HG03108 (cell line): ENCODE data around the gene POLR3GL.

Experiments used
- ATAC-seq: cut with Tn5 transposase; IDR thresholded peaks from one replicate; pipeline ENCODE4 v1.9.1; 2021; ENCODE audit warnings: moderate library complexity; ENCODE audit not compliant: unreplicated experiment

Gene POLR3GL

DNA sequence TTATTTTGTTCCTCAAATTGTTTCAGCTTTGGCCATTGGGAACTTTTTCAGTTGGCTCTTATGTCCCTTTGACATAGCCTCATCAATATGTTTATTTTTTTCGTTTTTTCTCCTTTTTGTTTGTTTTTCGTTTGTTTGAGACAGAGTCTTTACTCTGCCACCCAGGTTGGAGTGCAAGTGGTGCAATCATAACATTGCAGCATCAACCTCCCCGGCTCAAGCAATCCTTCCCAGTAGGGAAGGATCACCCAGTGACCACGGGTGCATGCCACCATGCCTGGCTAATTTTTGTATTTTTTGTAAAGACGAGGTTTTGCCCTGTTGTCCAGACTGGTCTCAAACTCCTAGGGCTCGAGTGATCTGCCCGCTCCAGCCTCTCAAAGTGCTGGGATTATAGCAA lies 8.1 kb downstream of the POLR3GL start:
- no peak for ATAC-seq

DNA sequence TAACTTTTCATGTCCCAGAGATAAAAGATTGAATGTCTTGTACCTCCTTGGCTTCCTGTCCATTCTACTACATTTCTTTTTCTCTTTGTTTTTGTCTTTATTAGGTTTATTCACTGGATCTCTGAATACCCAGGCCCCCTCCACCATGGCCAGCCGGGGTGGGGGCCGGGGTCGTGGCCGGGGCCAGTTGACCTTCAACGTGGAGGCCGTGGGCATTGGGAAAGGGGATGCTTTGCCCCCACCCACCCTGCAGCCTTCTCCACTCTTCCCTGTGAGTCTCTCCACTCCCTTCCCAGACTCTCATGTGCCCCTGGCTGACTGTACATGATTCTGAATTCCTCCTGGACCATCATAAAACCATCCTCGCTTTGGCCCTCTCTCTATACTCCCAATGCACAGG lies 10.2 kb downstream of the POLR3GL start:
- no peak for ATAC-seq

DNA sequence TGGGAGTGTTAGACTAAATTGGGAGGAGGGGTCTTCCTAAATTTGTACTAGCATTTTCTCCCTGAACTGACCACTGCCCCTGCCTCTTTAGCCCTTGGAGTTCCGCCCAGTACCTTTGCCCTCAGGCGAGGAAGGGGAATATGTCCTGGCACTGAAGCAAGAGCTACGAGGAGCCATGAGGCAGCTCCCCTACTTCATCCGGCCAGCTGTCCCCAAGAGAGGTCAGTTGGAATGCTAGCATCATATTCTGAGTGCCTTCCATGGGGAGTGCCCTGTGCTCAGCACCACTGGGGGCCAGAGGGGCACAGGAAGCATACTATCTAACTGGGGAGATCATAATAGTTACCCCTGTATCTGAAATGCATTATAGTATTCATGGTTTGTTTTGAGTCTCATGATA lies 10.7 kb downstream of the POLR3GL start:
- ATAC-seq, result no peak

DNA sequence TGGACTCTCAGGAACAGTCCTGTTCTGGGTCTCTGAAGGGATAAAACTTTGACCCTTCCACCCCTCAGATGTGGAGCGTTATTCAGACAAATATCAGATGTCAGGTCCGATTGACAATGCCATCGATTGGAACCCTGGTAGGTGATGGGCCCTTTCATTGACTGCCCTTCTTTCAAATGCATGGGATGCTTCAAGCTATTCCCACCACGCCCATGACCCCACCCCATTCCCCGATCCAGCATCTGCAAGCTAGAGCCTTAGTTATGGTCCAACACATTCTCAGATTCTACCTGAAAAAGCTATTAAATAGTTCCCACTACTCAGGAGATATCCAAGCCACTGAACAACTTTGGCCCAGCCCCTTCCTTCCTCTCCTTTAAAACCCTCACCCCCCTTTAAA lies 12.5 kb downstream of the POLR3GL start:
- no peak for ATAC-seq

DNA sequence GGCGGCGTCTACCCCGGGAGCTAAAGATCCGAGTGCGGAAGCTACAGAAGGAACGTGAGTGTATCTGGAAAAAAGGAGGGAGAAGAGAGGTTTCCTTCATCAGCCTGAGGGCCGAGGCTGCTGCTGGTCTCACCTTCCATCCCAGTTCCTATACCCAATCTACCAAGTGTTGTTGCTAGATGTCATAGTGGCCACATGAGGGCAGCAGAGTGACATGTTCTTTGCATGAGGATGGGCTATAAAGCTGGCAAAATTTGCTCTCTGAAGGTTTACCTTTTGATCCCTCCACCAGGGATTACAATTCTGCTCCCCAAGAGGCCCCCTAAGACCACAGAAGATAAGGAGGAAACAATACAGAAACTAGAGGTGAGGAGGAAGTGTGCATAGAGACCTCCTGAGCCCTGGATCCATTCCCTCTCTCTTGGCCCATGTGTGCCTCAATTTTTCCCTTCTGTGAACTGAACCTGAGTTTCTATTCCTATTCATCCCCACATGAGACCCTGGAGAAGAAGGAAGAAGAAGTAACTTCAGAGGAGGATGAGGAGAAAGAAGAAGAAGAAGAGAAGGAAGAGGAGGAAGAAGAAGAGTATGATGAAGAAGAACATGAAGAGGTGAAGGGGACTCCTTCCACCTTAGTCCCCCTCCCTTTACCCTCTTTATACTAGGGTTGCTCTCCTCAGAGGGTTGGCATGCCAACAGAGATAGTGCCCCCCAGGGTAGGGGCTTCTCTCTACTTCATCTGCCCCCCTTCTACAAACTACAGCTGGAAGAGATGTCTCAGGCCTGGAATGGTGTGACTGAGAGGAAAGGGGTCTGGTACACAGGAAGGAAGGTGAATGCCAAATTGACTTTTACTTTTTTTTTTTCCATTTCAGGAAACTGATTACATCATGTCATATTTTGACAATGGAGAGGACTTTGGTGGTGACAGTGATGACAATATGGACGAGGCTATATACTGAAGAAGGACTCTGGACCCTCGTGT lies 13.3 kb downstream of the POLR3GL start:
- ATAC-seq, result no peak

- ATAC-seq, result no peak
These were observed 14.0 kb downstream of the POLR3GL start for GRCh38 chr1:145978471-145978853.

DNA sequence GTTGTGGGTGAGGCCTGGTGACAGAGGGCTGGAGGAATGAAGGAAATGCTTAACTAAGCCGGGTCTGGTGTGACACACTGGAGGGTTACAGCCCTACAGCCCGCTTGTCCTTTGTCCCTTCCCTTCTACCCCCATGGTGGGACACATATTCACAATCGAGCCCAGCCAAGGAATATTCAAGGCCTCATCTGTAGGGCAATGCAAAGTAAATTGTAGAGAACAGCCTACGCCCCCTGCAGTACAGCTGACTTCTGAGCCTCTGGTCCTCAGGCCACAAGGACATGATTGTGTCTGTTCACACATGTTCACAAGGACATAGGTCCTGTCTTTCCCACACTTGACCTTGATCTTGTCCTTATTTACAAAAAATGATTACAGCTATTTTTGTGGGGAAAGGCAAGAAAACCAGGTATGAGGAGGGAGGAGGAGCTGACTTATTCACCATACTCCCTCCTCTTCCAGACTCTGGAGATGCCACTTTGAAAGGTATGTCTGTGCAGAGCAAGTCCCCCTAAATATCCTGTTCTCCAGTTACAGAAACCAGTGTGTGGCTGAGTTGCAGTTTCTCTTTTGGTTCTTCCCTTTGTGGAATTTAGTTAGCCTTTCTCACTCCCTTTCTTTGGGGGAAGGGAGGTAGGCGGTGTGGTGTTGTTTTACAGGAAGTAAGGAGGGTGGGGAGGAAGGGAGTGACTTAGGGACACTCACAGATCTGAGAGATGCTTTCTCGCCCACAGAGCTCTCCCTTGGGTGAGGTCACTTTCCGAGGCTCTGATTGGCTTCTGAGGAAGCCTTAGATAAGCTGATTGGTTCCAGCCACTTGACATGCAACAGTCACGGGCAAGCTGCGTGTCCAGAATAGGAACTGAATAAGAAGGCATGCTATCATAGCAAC lies 14.6 kb downstream of the POLR3GL start:
- ATAC-seq, result peak; percentile 84

GRCh38 chr1:145979746-145980456 lies 15.4 kb downstream of the POLR3GL start:
- peak; percentile 43 for ATAC-seq

DNA sequence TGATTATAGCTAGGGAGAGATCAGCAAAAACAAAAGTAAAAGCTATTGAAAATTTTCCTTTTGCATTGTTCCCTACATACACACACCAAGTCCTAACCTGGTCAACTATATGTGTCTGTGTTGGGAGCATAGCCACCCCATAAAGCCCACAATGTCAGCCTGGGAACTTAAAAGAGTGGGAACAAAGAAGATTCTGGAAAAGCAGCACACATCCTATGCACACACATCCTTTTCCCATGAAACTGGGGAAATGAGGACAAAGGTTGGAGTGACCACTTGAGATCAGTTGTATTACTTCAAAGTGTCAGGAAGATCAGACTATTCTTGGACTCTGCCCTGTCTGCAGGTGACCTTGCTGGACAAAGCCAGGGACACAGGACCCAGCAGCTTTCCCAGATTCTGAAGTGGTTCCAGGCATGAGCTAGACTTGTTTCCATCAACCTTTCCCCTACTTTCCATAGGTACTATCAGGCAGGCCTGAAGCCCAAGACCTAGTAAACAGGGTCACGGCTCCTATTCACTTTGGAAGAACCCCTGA lies 16.0 kb downstream of the POLR3GL start:
- ATAC-seq, result no peak

DNA sequence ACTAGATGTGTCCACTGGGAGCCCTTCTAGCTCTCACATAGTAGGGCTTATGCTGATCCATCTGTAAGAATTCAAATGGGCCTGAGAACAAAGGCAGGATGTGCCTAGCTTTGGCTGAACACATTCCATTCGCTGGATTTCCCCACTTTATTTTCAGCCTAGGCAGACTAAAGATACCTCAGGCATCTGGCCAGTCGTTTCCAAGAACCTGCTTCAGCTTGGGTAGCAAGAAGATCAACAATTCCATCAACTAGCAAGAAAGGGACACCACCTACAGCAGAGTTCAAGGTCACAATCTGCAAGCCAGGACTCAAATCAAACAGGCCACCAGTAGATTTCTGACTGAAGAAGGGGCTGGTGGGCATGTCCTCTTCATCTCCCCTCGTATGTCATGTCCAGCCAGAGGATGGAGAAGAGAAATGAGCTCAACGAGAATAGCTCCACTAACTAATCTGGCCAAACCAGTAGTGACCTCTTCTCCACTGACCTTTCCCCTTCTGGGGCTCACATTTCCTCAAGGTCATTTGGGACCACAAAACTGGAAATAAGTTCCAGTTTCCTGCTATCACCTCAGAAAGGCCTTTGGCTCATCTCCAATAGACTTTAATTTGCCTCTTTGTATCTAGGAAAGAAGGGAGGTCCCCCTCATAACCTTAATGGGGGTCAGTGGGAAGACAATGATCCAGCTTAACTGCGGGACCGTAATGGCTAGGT lies 17.7 kb downstream of the POLR3GL start:
- no peak for ATAC-seq

DNA sequence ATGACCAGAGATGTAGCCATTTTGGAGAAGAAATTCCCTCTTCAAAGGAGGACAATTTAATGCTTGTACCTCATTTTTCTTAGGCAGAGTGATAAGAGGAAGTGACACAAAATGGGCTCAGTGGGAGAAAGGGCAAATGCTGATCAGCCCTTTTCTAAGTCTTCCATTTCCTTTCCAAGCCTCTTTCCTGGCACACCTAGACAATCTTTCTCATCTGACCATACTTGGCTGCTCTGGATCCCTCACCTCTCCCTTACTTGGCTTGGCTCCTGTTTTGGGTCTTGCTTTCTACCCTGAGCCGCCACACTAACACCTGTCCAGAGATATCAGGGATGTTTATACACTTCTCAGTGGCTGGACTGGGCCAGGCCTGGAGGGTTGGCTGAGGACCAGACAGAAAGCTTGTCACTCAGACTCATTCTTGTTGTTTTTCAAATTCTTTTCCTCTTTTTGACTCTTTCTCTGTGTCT lies 18.8 kb downstream of the POLR3GL start:
- no peak for ATAC-seq

DNA sequence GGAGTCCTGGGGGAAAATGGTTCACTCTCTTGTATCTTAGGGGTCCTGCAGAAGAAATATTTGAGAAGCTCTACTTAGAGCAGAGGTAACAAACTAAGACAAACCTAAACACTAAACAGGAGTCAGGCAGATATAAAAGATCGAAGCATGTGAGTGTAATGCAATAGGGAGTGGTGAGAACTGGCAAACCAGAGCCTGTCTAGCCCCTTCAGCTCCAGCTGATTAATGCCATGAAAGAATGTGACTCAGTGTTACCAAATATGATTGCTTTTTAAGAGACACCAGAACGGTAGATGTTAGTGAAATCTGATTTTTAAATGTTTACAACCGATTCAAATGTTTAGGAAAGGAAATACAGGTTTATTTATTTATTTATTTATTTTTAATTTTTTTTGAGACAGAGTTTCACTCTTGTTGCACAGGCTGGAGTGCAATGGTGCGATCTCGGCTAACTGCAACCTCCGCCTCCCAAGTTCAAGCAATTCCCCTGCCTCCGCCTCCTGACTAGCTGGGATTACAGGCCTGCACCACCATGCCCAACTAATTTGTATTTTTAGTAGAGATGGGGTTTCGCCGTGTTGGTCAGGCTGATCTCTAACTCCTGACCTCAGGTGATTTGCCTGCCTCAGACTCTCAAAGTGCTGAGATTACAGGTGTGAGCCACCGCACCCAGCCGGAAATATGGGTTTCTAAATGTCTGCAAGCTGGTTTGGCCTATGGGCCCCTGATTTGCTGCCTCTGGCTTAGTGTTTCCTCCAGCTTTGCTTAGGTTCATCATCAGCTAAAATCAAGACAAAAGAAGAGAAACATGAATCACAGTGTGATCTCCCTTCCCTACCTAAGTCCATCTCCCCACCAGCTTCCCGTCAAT lies 19.7 kb downstream of the POLR3GL start:
- no peak for ATAC-seq

DNA sequence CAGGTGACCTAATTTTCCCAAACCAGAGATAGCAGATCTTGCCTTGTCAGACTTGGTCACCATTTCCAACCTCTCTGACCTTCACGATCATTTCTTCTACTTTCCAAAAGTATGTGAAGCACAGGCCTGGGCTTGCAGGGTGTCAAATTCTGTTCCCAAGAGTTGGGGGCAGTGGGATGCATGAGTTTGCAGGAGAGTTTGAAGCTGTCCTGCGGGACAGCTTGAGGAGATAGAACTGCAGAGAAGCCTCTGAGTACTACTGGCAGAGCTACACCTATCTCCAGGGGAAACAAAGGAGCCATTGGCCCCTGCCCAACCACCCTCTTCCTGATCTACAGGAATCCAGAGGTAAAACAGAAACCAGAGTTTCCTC lies 20.6 kb downstream of the POLR3GL start:
- ATAC-seq, result no peak

- ATAC-seq, result no peak
These were observed 21.3 kb downstream of the POLR3GL start for GRCh38 chr1:145985502-145986439.

- no peak for ATAC-seq
These were observed 22.1 kb downstream of the POLR3GL start for GRCh38 chr1:145986551-145986950.

GRCh38 chr1:145987926-145988325 lies 23.4 kb downstream of the POLR3GL start:
- no peak for ATAC-seq

- no peak for ATAC-seq
These were observed 24.3 kb downstream of the POLR3GL start for GRCh38 chr1:145988773-145989172.

DNA sequence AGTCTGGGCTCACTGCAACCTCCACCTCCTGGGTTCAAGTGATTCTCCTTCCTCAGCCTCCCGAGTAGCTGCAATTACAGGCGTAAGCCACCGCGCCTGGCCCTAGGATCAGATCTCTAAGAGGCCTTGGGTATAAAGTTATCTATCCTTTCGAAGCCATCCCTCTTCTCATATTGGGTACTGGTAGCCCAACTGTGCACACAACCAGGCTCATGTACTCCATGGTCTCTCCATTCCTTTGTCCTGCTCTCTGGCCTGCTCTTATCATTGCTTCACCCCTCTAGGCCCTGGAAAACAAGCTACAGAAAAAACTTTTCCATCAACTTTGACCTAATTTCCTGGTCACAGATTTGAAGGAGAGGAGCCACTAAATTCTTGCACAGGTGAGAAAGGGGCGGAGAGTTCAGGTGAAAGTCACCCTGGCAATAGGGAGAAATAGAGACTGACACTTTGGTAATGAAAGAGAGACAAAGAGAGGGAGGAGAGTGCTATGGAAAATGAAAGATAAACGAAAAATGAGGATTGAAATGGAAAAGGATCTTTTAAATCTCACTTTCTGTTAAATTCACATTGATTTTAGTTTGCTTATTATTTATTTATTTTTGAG lies 25.9 kb downstream of the POLR3GL start:
- no peak for ATAC-seq
